GDM1 (cell line): ENCODE measurements around the gene ISCA2.

ENCODE experiments used
- DNase-seq: peaks from one replicate; lab custom pipeline; 2025; lab: John Stamatoyannopoulos, UW

Gene ISCA2

GRCh38 chr14:74483321-74483720, 10.2 kb upstream of the ISCA2 start:
- DNase-seq: no peak

- no peak for DNase-seq
These were observed 7.4 kb upstream of the ISCA2 start for GRCh38 chr14:74486164-74486563.

- peak; percentile 16 for DNase-seq
These were observed 4.7 kb upstream of the ISCA2 start for GRCh38 chr14:74488786-74489397.

- no peak for DNase-seq
These were observed 3.1 kb upstream of the ISCA2 start for GRCh38 chr14:74490486-74490885.

GRCh38 chr14:74491956-74492775, 1.4 kb upstream of the ISCA2 start:
- DNase-seq: no peak

GRCh38 chr14:74492776-74493342, 706 bp upstream of the ISCA2 start, which contains the start of gene NPC2:
Gene NPC2 (minus strand): TSS chr14:74493305. CDS start chr14:74493274, 31 bp downstream.
- DNase-seq: no peak

- no peak for DNase-seq
These were observed 1.8 kb downstream of the ISCA2 start for GRCh38 chr14:74495356-74495755.

GRCh38 chr14:74500417-74501134, 7.0 kb downstream of the ISCA2 start:
- DNase-seq: no peak

GRCh38 chr14:74501135-74501614, 7.6 kb downstream of the ISCA2 start:
- no peak for DNase-seq

- DNase-seq: no peak
These were observed 8.1 kb downstream of the ISCA2 start for GRCh38 chr14:74501691-74502090.

- no peak for DNase-seq
These were observed 8.9 kb downstream of the ISCA2 start for GRCh38 chr14:74502236-74503019.

- no peak for DNase-seq
These were observed 9.8 kb downstream of the ISCA2 start for GRCh38 chr14:74503291-74503937.

- no peak for DNase-seq
These were observed 10.4 kb downstream of the ISCA2 start for GRCh38 chr14:74503938-74504335.

- DNase-seq: no peak
These were observed 10.8 kb downstream of the ISCA2 start for GRCh38 chr14:74504412-74504811.

- DNase-seq: no peak
These were observed 11.5 kb downstream of the ISCA2 start for GRCh38 chr14:74504874-74505720.

GRCh38 chr14:74505831-74506230, 12.3 kb downstream of the ISCA2 start:
- no peak for DNase-seq

- DNase-seq: no peak
These were observed 12.9 kb downstream of the ISCA2 start for GRCh38 chr14:74506411-74506851.

GRCh38 chr14:74507085-74507484, 13.5 kb downstream of the ISCA2 start:
- DNase-seq: no peak

GRCh38 chr14:74507840-74508239, 14.3 kb downstream of the ISCA2 start:
- DNase-seq: no peak

GRCh38 chr14:74508292-74508731, 14.7 kb downstream of the ISCA2 start:
- DNase-seq: no peak
